SH-SY5Y (cell line): Measurements from ENCODE around the gene AFG1L.

Experiments used
- GATA2 ChIP-seq: IDR thresholded peaks from 2 replicates; pipeline ENCODE4 v1.6.1; 2011; ENCODE audit warnings: mild to moderate bottlenecking, low read depth, low read length
- GATA3 ChIP-seq: IDR thresholded peaks from 2 replicates; pipeline ENCODE4 v1.6.1; 2011; ENCODE audit warnings: low read depth, mild to moderate bottlenecking, low read length, moderate library complexity

- no peak for TF ChIP-seq GATA2
- no peak for TF ChIP-seq GATA3
These were observed 215.8 kb downstream of the AFG1L start for GRCh38 chr6:108510461-108511319.
